ENCODE results near the gene HS3ST5.

DNA sequence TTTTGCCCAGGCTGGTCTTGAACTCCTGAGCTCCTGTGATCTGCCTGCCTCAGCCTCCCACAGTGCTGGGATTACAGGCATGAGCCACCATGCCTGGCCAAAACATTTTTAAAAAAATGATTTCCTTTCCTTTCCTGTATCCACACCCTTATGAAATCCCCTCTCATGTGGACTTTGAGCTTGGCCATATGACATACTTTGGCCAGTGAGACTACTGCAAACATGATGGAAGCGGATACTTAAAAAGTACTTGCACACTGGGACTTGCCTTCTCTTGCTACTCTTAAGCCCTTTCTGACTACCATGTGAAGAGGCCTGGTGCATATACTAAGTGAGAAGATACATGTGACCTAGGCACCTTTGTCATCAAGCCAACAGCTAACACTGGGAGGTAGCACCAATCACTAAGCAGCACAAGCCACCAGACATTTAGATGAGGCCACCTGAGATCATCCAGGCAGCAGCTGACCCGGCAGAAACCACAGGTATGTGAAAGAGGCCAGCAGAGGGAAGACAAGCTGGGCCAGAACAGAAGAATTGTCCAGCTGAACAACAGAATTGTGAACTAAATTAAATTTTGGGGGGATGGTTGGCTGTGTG lies 293.4 kb downstream of the HS3ST5 start:
- no peak for TF ChIP-seq POLR2A (IDR thresholded peaks at IDR 0.05)
- TF ChIP-seq, protein P1, sequence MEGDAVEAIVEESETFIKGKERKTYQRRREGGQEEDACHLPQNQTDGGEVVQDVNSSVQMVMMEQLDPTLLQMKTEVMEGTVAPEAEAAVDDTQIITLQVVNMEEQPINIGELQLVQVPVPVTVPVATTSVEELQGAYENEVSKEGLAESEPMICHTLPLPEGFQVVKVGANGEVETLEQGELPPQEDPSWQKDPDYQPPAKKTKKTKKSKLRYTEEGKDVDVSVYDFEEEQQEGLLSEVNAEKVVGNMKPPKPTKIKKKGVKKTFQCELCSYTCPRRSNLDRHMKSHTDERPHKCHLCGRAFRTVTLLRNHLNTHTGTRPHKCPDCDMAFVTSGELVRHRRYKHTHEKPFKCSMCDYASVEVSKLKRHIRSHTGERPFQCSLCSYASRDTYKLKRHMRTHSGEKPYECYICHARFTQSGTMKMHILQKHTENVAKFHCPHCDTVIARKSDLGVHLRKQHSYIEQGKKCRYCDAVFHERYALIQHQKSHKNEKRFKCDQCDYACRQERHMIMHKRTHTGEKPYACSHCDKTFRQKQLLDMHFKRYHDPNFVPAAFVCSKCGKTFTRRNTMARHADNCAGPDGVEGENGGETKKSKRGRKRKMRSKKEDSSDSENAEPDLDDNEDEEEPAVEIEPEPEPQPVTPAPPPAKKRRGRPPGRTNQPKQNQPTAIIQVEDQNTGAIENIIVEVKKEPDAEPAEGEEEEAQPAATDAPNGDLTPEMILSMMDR (IDR thresholded peaks at IDR 0.05): no peak

Data from thyroid gland (tissue), 4 donors.